SK-N-SH treated with all-trans-retinoic acid at 6 μM for 48 hours (cell line): ENCODE results near the gene RREB1.

ENCODE experiments used
- ATAC-seq: fragments of 200-7000 bp; cut with Tn5 transposase; 3 replicates; pipeline ENCODE4 v1.9.1; 2020; ENCODE audit warnings: mild to moderate bottlenecking, moderate library complexity
- ARNTL ChIP-seq: fragments of 450-650 bp; formaldehyde crosslinking; IDR thresholded peaks from 2 replicates; pipeline ENCODE4 v1.5.0; 2020; ENCODE audit warnings: low read depth, mild to moderate bottlenecking, moderate library complexity, borderline replicate concordance
- BACH2 ChIP-seq: fragments of 250-450 bp; sonication (Bioruptor Pico); IDR thresholded peaks from 2 replicates; pipeline ENCODE4 v1.9.0; 2021; ENCODE audit warnings: mild to moderate bottlenecking, borderline replicate concordance
- CSDC2 ChIP-seq: fragments of 250-450 bp; sonication (Bioruptor Pico); IDR thresholded peaks from 2 replicates; pipeline ENCODE4 v1.5.0; 2020; ENCODE audit warnings: mild to moderate bottlenecking, moderate library complexity
- ESRRG ChIP-seq: fragments of 250-450 bp; sonication (Bioruptor Pico); IDR thresholded peaks from 2 replicates; pipeline ENCODE4 v1.6.1; 2021; ENCODE audit warnings: mild to moderate bottlenecking
- GLIS3 ChIP-seq: fragments of 250-450 bp; sonication (Bioruptor Pico); IDR thresholded peaks from 2 replicates; pipeline ENCODE4 v1.5.0; 2020; ENCODE audit warnings: mild to moderate bottlenecking, moderate library complexity
- ISL1 ChIP-seq: fragments of 250-450 bp; sonication (Bioruptor Pico); IDR thresholded peaks from 2 replicates; pipeline ENCODE4 v2.1.2; 2022; ENCODE audit warnings: mild to moderate bottlenecking, moderate library complexity
- OSR1 ChIP-seq: fragments of 250-450 bp; sonication (Bioruptor Pico); IDR thresholded peaks from 2 replicates; pipeline ENCODE4 v1.8.0; 2022; ENCODE audit warnings: moderate library complexity, mild to moderate bottlenecking, inconsistent platforms
- PPARA ChIP-seq: fragments of 250-450 bp; sonication (Bioruptor Pico); IDR thresholded peaks from 2 replicates; pipeline ENCODE4 v1.5.0; 2020; ENCODE audit warnings: mild to moderate bottlenecking, borderline replicate concordance
- RARB ChIP-seq: fragments of 250-450 bp; sonication (Bioruptor Pico); IDR thresholded peaks from 2 replicates; pipeline ENCODE4 v1.8.0; 2021; ENCODE audit warnings: mild to moderate bottlenecking, moderate library complexity
- SNAI2 ChIP-seq: fragments of 250-450 bp; sonication (Bioruptor Pico); IDR thresholded peaks from 2 replicates; pipeline ENCODE4 v1.5.0; 2020; ENCODE audit warnings: mild to moderate bottlenecking, moderate library complexity
- TCF4 ChIP-seq: fragments of 250-450 bp; sonication (Bioruptor Pico); IDR thresholded peaks from 2 replicates; pipeline ENCODE4 v1.8.0; 2021; ENCODE audit warnings: mild to moderate bottlenecking, moderate library complexity, borderline replicate concordance
- TOX ChIP-seq: fragments of 250-450 bp; sonication (Bioruptor Pico); IDR thresholded peaks from 2 replicates; pipeline ENCODE4 v1.8.0; 2021; ENCODE audit warnings: mild to moderate bottlenecking, moderate library complexity, borderline replicate concordance
- ZFP3 ChIP-seq: fragments of 250-450 bp; sonication (Bioruptor Pico); IDR thresholded peaks from 2 replicates; pipeline ENCODE4 v1.5.0; 2020; ENCODE audit warnings: mild to moderate bottlenecking, moderate library complexity
- ZFP30 ChIP-seq: fragments of 450-650 bp; formaldehyde crosslinking; IDR thresholded peaks from 2 replicates; pipeline ENCODE4 v1.5.0; 2022; ENCODE audit warnings: mild to moderate bottlenecking, moderate library complexity
- ZNF565 ChIP-seq: fragments of 450-650 bp; formaldehyde crosslinking; conservative IDR thresholded peaks from 2 replicates; pipeline ENCODE4 v1.5.0; 2020; ENCODE audit warnings: low read depth, mild to moderate bottlenecking, moderate library complexity
- ZNF70 ChIP-seq: fragments of 450-650 bp; formaldehyde crosslinking; IDR thresholded peaks from 2 replicates; pipeline ENCODE4 v1.5.0; 2020; ENCODE audit warnings: mild to moderate bottlenecking, moderate library complexity
- ZNF8 ChIP-seq: fragments of 450-650 bp; formaldehyde crosslinking; IDR thresholded peaks from 2 replicates; pipeline ENCODE4 v1.5.0; 2020; ENCODE audit warnings: mild to moderate bottlenecking, moderate library complexity
- TF ChIP-seq, protein P1 (sequence below): fragments of 250-450 bp; sonication (Bioruptor Pico); IDR thresholded peaks from 2 replicates; pipeline ENCODE4 v1.8.0; 2021; ENCODE audit warnings: low read depth, mild to moderate bottlenecking, moderate library complexity, borderline replicate concordance
- TF ChIP-seq, protein P2 (sequence below): fragments of 250-450 bp; sonication (Bioruptor Pico); IDR thresholded peaks from 2 replicates; pipeline ENCODE4 v1.8.0; 2020; ENCODE audit warnings: mild to moderate bottlenecking, moderate library complexity, borderline replicate concordance
- TF ChIP-seq, protein P3 (sequence below): fragments of 250-450 bp; sonication (Bioruptor Pico); IDR thresholded peaks from 2 replicates; pipeline ENCODE4 v1.5.0; 2020; ENCODE audit warnings: mild to moderate bottlenecking, moderate library complexity
- TF ChIP-seq, protein P4 (sequence below): fragments of 250-450 bp; sonication (Bioruptor Pico); IDR thresholded peaks from 2 replicates; pipeline ENCODE4 v1.5.1; 2021; ENCODE audit warnings: mild to moderate bottlenecking, moderate library complexity
- TF ChIP-seq, protein P5 (sequence below): fragments of 250-450 bp; sonication (Bioruptor Pico); IDR thresholded peaks from 2 replicates; pipeline ENCODE4 v1.5.1; 2020; ENCODE audit warnings: low read depth, mild to moderate bottlenecking, moderate library complexity

RREB1 gene

DNA sequence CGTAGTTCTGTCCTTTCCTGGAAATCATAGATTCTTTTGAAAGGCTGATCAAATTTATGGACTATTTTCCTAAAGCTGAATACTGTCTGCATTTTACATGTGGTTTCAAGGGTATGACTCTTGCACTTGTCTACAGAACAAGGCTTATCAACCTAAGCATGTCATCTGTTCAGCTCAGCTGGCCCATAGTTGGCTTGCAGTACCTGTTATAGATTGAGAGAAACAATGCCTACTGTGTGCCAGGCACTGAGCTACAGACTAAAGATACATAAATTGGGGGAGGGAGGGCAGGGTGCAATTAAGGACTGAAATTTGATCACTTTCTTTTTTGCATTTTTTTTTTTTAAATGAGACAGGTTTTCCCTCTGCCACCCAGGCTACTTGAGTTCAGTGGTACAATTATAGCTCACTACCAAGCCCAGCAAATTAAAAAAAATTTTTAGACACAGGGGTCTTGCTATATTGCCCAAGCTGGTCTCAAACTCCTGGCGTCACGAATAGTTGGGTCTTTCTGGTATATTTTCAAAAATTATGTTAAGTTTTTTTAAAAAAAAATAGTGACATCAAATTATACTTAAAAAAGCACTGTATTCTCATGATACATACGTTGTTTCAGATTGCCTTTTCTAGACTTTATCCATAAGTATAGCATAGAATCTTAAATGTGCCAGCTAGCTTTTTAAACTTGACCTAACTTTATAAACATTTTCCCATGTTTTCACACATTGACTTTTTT is 52.2 kb downstream of the RREB1 start (continued):
- TF ChIP-seq, protein P1, sequence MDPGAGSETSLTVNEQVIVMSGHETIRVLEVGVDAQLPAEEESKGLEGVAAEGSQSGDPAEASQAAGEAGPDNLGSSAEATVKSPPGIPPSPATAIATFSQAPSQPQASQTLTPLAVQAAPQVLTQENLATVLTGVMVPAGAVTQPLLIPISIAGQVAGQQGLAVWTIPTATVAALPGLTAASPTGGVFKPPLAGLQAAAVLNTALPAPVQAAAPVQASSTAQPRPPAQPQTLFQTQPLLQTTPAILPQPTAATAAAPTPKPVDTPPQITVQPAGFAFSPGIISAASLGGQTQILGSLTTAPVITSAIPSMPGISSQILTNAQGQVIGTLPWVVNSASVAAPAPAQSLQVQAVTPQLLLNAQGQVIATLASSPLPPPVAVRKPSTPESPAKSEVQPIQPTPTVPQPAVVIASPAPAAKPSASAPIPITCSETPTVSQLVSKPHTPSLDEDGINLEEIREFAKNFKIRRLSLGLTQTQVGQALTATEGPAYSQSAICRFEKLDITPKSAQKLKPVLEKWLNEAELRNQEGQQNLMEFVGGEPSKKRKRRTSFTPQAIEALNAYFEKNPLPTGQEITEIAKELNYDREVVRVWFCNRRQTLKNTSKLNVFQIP (CRISPR knock-in tag): no peak
- no peak for TF ChIP-seq ISL1 (CRISPR knock-in tag)
- TF ChIP-seq ESRRG (CRISPR knock-in tag): no peak
- TF ChIP-seq ZNF565 (CRISPR knock-in tag): no peak
- no peak for TF ChIP-seq GLIS3 (CRISPR knock-in tag)

DNA sequence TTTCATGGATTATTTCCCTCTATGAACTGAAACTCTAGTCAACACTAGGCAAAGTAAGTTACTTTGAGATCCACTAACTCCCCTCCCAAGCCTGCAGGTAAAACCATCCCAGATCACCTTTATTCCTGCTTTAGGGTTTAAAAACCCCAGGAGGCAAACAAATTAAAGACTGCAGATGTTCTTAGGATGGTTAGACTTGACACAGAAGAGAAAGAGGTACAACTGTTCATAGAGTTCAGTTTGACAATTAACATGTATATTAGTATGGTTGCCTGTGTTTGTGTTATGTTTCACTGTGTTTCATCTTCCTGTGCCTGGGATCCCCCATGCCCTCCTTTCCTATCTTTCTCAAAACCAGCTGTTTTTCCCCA is 53.5 kb downstream of the RREB1 start:
- TF ChIP-seq PPARA (no peak), RARB (CRISPR knock-in tag) (no peak), OSR1 (CRISPR knock-in tag) (no peak), ZNF70 (CRISPR knock-in tag) (no peak)
- ATAC-seq: no peak

DNA sequence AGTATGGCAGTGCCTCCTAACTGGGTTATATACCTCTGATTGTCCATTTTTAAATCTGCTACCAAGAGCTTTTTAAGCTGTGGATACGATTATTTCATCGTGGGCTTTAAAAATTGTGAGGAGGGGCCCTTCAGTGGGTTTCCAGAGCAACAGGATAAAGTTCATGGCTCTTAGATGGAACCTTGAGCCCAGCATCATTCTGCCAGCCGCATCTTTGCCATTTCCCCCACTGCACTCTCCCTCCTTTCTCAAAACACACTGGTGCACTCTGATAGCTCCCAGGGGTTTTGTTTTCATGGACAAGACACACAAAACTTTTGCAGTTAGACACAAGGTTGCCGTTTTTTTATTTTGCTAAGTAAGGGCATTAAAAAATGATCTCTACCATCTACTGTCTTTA is 54.1 kb downstream of the RREB1 start:
- TF ChIP-seq GLIS3 (CRISPR knock-in tag): no peak
- no peak for TF ChIP-seq ZFP30 (CRISPR knock-in tag)
- no peak for TF ChIP-seq CSDC2 (CRISPR knock-in tag)
- no peak for TF ChIP-seq PPARA
- no peak for TF ChIP-seq ISL1 (CRISPR knock-in tag)
- TF ChIP-seq ESRRG (CRISPR knock-in tag): no peak
- TF ChIP-seq, protein P2, sequence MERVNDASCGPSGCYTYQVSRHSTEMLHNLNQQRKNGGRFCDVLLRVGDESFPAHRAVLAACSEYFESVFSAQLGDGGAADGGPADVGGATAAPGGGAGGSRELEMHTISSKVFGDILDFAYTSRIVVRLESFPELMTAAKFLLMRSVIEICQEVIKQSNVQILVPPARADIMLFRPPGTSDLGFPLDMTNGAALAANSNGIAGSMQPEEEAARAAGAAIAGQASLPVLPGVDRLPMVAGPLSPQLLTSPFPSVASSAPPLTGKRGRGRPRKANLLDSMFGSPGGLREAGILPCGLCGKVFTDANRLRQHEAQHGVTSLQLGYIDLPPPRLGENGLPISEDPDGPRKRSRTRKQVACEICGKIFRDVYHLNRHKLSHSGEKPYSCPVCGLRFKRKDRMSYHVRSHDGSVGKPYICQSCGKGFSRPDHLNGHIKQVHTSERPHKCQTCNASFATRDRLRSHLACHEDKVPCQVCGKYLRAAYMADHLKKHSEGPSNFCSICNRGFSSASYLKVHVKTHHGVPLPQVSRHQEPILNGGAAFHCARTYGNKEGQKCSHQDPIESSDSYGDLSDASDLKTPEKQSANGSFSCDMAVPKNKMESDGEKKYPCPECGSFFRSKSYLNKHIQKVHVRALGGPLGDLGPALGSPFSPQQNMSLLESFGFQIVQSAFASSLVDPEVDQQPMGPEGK (CRISPR knock-in tag): no peak
- TF ChIP-seq BACH2 (CRISPR knock-in tag): no peak
- no peak for TF ChIP-seq ZNF8 (CRISPR knock-in tag)
- no peak for TF ChIP-seq RARB (CRISPR knock-in tag)
- TF ChIP-seq ZNF565 (CRISPR knock-in tag): no peak
- TF ChIP-seq, protein P3, sequence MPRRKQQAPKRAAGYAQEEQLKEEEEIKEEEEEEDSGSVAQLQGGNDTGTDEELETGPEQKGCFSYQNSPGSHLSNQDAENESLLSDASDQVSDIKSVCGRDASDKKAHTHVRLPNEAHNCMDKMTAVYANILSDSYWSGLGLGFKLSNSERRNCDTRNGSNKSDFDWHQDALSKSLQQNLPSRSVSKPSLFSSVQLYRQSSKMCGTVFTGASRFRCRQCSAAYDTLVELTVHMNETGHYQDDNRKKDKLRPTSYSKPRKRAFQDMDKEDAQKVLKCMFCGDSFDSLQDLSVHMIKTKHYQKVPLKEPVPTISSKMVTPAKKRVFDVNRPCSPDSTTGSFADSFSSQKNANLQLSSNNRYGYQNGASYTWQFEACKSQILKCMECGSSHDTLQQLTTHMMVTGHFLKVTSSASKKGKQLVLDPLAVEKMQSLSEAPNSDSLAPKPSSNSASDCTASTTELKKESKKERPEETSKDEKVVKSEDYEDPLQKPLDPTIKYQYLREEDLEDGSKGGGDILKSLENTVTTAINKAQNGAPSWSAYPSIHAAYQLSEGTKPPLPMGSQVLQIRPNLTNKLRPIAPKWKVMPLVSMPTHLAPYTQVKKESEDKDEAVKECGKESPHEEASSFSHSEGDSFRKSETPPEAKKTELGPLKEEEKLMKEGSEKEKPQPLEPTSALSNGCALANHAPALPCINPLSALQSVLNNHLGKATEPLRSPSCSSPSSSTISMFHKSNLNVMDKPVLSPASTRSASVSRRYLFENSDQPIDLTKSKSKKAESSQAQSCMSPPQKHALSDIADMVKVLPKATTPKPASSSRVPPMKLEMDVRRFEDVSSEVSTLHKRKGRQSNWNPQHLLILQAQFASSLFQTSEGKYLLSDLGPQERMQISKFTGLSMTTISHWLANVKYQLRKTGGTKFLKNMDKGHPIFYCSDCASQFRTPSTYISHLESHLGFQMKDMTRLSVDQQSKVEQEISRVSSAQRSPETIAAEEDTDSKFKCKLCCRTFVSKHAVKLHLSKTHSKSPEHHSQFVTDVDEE (CRISPR knock-in tag): no peak
- no peak for TF ChIP-seq ZFP3 (CRISPR knock-in tag)
- TF ChIP-seq, protein P4, sequence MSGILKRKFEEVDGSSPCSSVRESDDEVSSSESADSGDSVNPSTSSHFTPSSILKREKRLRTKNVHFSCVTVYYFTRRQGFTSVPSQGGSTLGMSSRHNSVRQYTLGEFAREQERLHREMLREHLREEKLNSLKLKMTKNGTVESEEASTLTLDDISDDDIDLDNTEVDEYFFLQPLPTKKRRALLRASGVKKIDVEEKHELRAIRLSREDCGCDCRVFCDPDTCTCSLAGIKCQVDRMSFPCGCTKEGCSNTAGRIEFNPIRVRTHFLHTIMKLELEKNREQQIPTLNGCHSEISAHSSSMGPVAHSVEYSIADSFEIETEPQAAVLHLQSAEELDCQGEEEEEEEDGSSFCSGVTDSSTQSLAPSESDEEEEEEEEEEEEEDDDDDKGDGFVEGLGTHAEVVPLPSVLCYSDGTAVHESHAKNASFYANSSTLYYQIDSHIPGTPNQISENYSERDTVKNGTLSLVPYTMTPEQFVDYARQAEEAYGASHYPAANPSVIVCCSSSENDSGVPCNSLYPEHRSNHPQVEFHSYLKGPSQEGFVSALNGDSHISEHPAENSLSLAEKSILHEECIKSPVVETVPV (CRISPR knock-in tag): no peak
- TF ChIP-seq, protein P5, sequence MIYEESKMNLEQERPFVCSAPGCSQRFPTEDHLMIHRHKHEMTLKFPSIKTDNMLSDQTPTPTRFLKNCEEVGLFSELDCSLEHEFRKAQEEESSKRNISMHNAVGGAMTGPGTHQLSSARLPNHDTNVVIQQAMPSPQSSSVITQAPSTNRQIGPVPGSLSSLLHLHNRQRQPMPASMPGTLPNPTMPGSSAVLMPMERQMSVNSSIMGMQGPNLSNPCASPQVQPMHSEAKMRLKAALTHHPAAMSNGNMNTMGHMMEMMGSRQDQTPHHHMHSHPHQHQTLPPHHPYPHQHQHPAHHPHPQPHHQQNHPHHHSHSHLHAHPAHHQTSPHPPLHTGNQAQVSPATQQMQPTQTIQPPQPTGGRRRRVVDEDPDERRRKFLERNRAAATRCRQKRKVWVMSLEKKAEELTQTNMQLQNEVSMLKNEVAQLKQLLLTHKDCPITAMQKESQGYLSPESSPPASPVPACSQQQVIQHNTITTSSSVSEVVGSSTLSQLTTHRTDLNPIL (CRISPR knock-in tag): no peak
- TF ChIP-seq OSR1 (CRISPR knock-in tag): no peak
- TF ChIP-seq ARNTL (CRISPR knock-in tag): no peak
- TF ChIP-seq TCF4 (CRISPR knock-in tag): no peak
- no peak for TF ChIP-seq SNAI2 (CRISPR knock-in tag)
- TF ChIP-seq TOX (CRISPR knock-in tag): no peak
- ATAC-seq: no peak
